ENCODE measurements around the gene DHX32. TPM values are rescaled to one million over a fixed set of nuclear protein-coding genes. Genes with fewer than 3 reads are reported as not detected.
A peak's percentile ranks its signal among the peaks of the same experiment; 100 is the strongest.
"Not testable (repeated sequence)": the region's sequence is repeated elsewhere in the genome, so short reads cannot be mapped to it uniquely, and the experiment has no call there.

Gene DHX32
- total RNA-seq, 3 donors from 2014 or later (not counting 1 experiment from before 2014, with no cell fraction given) = 6.9 to 11.9 (median 10.9) TPM

- H3K27ac ChIP-seq (ENCODE audit: low read length); H3K27me3 ChIP-seq (ENCODE audit: control insufficient read depth, insufficient read depth, low read length); H3K4me1 Mint-ChIP-seq; H3K36me3 ChIP-seq (ENCODE audit: control insufficient read depth, insufficient read depth, low read length); H3K9me3 Mint-ChIP-seq; H3K4me3 ChIP-seq (ENCODE audit: low read length); H3K27me3 Mint-ChIP-seq (ENCODE audit: low read depth in 2 of 2); DNase-seq; H3K27ac Mint-ChIP-seq; H3K4me1 ChIP-seq (ENCODE audit: control insufficient read depth, insufficient read depth, low read length); H3K9me3 ChIP-seq (ENCODE audit: control insufficient read depth, insufficient read depth, low read length); intact Hi-C loops (cut with micrococcal nuclease); H3K36me3 Mint-ChIP-seq; ATAC-seq; H3K4me3 Mint-ChIP-seq: not testable (repeated sequence)
- 89% methylated on average over 2 of the region's 2 CpGs for WGBS (ENCODE audit: insufficient coverage)
These were observed 26.5 kb upstream of the DHX32 start for GRCh38 chr10:125907598-125907997.

GRCh38 chr10:125905069-125905994 lies 24.2 kb upstream of the DHX32 start:
- H3K4me3 Mint-ChIP-seq; H3K9me3 Mint-ChIP-seq; H3K27me3 Mint-ChIP-seq (ENCODE audit: low read depth in 2 of 2); intact Hi-C loops (cut with micrococcal nuclease); H3K9me3 ChIP-seq (ENCODE audit: control insufficient read depth, insufficient read depth, low read length); H3K4me3 ChIP-seq (ENCODE audit: low read length); H3K4me1 Mint-ChIP-seq; H3K36me3 Mint-ChIP-seq; H3K4me1 ChIP-seq (ENCODE audit: control insufficient read depth, insufficient read depth, low read length); H3K27me3 ChIP-seq (ENCODE audit: control insufficient read depth, insufficient read depth, low read length); H3K27ac Mint-ChIP-seq; H3K36me3 ChIP-seq (ENCODE audit: control insufficient read depth, insufficient read depth, low read length); DNase-seq; H3K27ac ChIP-seq (ENCODE audit: low read length): not testable (repeated sequence)
- peak in 1 of 3 donors; percentile 27 for ATAC-seq
- WGBS (ENCODE audit: insufficient coverage) = 82% methylated on average over 4 of the region's 5 CpGs

DNA sequence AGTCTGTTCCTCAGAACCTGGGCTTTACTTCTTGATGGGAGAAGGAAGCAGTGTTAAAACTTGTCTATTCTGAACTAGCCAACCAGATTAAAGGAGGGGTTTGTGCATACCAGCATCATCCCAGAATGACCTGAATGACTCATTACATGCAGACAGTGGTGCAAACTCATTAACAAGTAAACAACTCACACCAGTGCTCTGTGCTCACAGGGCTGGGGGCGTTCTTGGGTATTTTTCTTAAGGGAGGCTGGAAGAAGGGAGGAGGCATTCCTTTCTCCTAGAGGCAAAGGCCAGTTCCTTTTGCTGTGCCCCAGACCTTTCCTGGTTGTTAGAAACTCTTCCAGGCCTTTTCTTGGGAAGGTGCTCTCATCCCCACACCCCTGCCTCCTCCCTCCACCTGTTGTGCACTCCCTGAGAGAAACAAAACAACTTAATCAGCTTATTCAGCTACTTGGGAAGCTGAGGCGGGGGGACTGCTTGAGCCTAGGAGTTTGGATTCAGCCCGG lies 22.1 kb upstream of the DHX32 start:
- intact Hi-C loops (cut with micrococcal nuclease); H3K27ac Mint-ChIP-seq; H3K4me1 ChIP-seq (ENCODE audit: control insufficient read depth, insufficient read depth, low read length); H3K4me1 Mint-ChIP-seq; H3K4me3 Mint-ChIP-seq; ATAC-seq; DNase-seq; H3K27ac ChIP-seq (ENCODE audit: low read length); H3K36me3 Mint-ChIP-seq; H3K9me3 Mint-ChIP-seq; H3K9me3 ChIP-seq (ENCODE audit: control insufficient read depth, insufficient read depth, low read length); H3K27me3 ChIP-seq (ENCODE audit: control insufficient read depth, insufficient read depth, low read length); H3K4me3 ChIP-seq (ENCODE audit: low read length); H3K36me3 ChIP-seq (ENCODE audit: control insufficient read depth, insufficient read depth, low read length): not testable (repeated sequence)
- peaks cover 10 to 13% of the 10 kb centered on the region in 2 donors for H3K27me3 Mint-ChIP-seq (ENCODE audit: low read depth in 2 of 2)
- WGBS (ENCODE audit: insufficient coverage) = 75% methylated on average over 1 of the region's 3 CpGs

DNA sequence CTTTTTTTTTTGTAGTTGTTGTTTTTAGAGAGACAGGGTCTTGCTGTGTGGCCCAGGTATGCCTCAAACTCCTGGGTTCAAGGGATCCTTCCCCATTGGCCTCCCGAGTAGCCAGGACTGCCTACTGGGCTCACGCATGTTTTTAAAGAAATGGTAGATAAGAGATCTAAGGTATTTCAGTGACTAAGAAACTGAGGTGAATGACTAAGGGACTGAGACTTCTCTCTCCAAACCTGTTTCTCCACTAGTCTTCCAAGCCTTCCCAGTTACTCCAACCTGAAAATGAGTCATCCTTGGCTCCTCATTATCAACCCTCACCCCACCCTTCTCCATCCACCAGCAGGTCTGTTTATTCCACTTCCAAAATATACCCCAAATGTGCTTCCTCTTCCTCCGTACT lies 19.9 kb upstream of the DHX32 start:
- H3K9me3 ChIP-seq (ENCODE audit: control insufficient read depth, insufficient read depth, low read length); H3K4me3 Mint-ChIP-seq; intact Hi-C loops (cut with micrococcal nuclease); ATAC-seq; DNase-seq; H3K36me3 Mint-ChIP-seq; H3K27ac Mint-ChIP-seq; H3K9me3 Mint-ChIP-seq; H3K4me1 ChIP-seq (ENCODE audit: control insufficient read depth, insufficient read depth, low read length); H3K36me3 ChIP-seq (ENCODE audit: control insufficient read depth, insufficient read depth, low read length); H3K27me3 ChIP-seq (ENCODE audit: control insufficient read depth, insufficient read depth, low read length); H3K4me3 ChIP-seq (ENCODE audit: low read length); H3K27ac ChIP-seq (ENCODE audit: low read length): not testable (repeated sequence)
- peaks cover 12% of the 10 kb centered on the region in 2 donors for H3K4me1 Mint-ChIP-seq
- WGBS (ENCODE audit: insufficient coverage) = 78% methylated on average over 1 of the region's 3 CpGs
- peaks cover 14 to 15% of the 10 kb centered on the region in 2 donors for H3K27me3 Mint-ChIP-seq (ENCODE audit: low read depth in 2 of 2)

DNA sequence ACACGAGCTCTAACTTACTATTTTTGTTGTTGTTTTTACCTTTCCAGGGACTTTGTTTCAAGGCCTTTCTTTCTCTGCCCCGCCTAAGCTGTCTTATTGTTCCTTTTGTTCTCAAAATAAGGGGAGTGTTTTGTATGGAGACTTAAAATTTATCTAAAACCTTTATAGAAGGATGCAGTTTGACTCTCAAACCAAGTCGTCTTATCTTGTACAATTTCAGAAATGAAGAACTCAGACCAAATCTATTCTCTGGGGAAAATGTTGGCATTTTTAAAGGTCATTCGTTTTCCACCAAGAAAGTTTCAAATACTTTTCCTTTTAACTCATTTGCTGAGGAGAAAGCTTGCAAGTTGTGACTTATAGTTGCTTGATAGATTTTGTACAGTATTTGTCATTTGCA lies 16.2 kb upstream of the DHX32 start:
- intact Hi-C loops (cut with micrococcal nuclease); H3K36me3 ChIP-seq (ENCODE audit: control insufficient read depth, insufficient read depth, low read length); DNase-seq; H3K9me3 Mint-ChIP-seq; H3K4me3 ChIP-seq (ENCODE audit: low read length); H3K4me1 ChIP-seq (ENCODE audit: control insufficient read depth, insufficient read depth, low read length); ATAC-seq; H3K27ac Mint-ChIP-seq; H3K36me3 Mint-ChIP-seq; H3K9me3 ChIP-seq (ENCODE audit: control insufficient read depth, insufficient read depth, low read length); H3K27ac ChIP-seq (ENCODE audit: low read length); H3K27me3 ChIP-seq (ENCODE audit: control insufficient read depth, insufficient read depth, low read length): not testable (repeated sequence)
- H3K4me1 Mint-ChIP-seq = peaks cover 24 to 28% of the 10 kb centered on the region in 2 donors
- H3K4me3 Mint-ChIP-seq = peak overlapping the region; percentile 83
- WGBS (ENCODE audit: insufficient coverage) = 44% methylated on average over 1 of the region's 4 CpGs
- peaks cover 7 to 12% of the 10 kb centered on the region in 2 donors for H3K27me3 Mint-ChIP-seq (ENCODE audit: low read depth in 2 of 2)

DNA sequence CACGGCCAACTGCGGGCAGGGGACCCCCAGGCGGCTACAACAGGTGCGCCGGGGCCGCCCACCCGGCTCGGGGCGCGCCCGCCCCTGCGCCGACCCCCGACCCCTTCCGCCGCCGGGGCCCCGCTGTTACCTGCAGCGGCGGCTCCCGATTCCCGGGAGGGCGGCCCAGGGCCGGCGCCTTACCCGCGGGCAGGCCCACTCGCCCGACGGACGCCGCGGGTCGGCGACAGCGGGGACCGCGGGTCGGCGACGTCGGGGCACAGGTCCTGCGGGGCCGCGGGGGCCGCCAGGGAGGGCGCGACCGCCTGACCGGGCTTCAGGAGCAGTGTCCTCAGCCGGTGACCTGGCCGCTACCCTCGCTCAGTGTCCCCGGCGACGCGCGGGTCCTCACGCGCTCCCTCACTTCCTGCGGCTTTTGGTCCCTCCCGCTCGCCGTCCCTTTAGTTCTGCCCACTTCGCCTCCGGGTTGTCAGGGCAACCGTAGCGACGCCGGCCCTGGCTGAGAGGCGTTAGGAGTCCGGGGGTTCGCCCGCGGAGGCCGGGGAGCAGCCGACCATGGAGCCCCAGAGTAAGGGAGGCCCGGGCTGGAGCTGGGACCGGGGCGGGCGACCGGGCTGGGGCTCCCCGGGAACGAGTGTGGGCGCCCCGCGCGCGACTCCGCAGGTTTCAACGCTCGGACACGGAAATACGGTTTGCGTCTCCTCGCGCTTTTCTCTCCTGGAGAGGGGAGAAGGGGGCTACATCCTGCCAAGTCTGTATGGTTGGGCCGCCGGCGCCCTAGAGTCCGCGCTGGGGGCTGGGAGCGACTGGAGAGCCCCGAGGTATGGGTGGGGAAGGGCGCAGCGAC lies 15.2 kb upstream of the DHX32 start, which contains the start of gene FANK1:
FANK1 (plus strand) TSS at position 477 of the 847 bp plus-strand sequence; CDS start at position 556, 79 bp downstream.
- ATAC-seq (peak; percentile 86 to 92 (median 89)), DNase-seq (peak; percentile 79 to 82)
- peak within 1 kb of the TSS; percentile 60 for H3K4me3 ChIP-seq (ENCODE audit: low read length)
- H3K9me3 Mint-ChIP-seq; H3K27me3 ChIP-seq (ENCODE audit: control insufficient read depth, insufficient read depth, low read length); intact Hi-C loops (cut with micrococcal nuclease); H3K36me3 Mint-ChIP-seq; H3K9me3 ChIP-seq (ENCODE audit: control insufficient read depth, insufficient read depth, low read length); H3K4me1 ChIP-seq (ENCODE audit: control insufficient read depth, insufficient read depth, low read length); H3K36me3 ChIP-seq (ENCODE audit: control insufficient read depth, insufficient read depth, low read length); H3K27ac ChIP-seq (ENCODE audit: low read length): not testable (repeated sequence)
- Mint-ChIP-seq H3K27me3 (ENCODE audit: low read depth in 2 of 2) (peaks cover 7 to 12% of the 10 kb centered on the region in 2 donors), H3K27ac (peak within 1 kb of the TSS; percentile 73 to 79), H3K4me1 (peaks cover 24 to 28% of the 10 kb centered on the region in 2 donors), H3K4me3 (peak within 1 kb of the TSS; percentile 92)
- 16% methylated on average over 100 of the region's 106 CpGs for WGBS (ENCODE audit: insufficient coverage)

GRCh38 chr10:125895130-125896087 lies 14.3 kb upstream of the DHX32 start:
- H3K9me3 ChIP-seq (ENCODE audit: control insufficient read depth, insufficient read depth, low read length); H3K27me3 ChIP-seq (ENCODE audit: control insufficient read depth, insufficient read depth, low read length); H3K27ac ChIP-seq (ENCODE audit: low read length); H3K36me3 Mint-ChIP-seq; H3K9me3 Mint-ChIP-seq; intact Hi-C loops (cut with micrococcal nuclease); H3K4me1 ChIP-seq (ENCODE audit: control insufficient read depth, insufficient read depth, low read length); H3K36me3 ChIP-seq (ENCODE audit: control insufficient read depth, insufficient read depth, low read length); H3K27me3 Mint-ChIP-seq (ENCODE audit: low read depth in 2 of 2): not testable (repeated sequence)
- DNase-seq = peak; percentile 40 to 45
- peak overlapping the region; percentile 34 for H3K4me3 ChIP-seq (ENCODE audit: low read length)
- ATAC-seq = peak; percentile 52 to 74 (median 67)
- Mint-ChIP-seq H3K4me3 (peak overlapping the region; percentile 92), H3K4me1 (peaks cover 24 to 28% of the 10 kb centered on the region in 2 donors), H3K27ac (peak overlapping the region; percentile 73 to 77)
- 25% methylated on average over 49 of the region's 50 CpGs for WGBS (ENCODE audit: insufficient coverage)
